HCT116 (cell line): ENCODE data around the gene F2RL1. TPM values are rescaled to one million over a fixed set of nuclear protein-coding genes. Genes with fewer than 3 reads are reported as not detected.

ENCODE experiments used
- ATAC-seq: fragments of 200-7000 bp; cut with Tn5 transposase; 2 replicates; pipeline ENCODE4 v1.9.1; 2020; ENCODE audit warnings: mild to moderate bottlenecking, moderate library complexity
- BruUV-seq: library from RNA; stranded (reverse); fragments of 400-500 nt; replicated peaks from 2 replicates; lab custom pipeline; 2021; lab: Mats Ljungman, UMichigan
- CTCF ChIA-PET: fragments of 300-600 bp; sonication (Branson Sonifier 250); formaldehyde crosslinking; loops from one replicate; lab custom pipeline; 2021; ENCODE audit warnings: antibody characterized with exemption; lab: Charles Lee
- POLR2A ChIA-PET: fragments of 300-600, 350-600 bp; sonication (Branson Sonifier 250); formaldehyde crosslinking; loops from one replicate; lab custom pipeline; 2021; ENCODE audit warnings: antibody characterized with exemption; lab: Charles Lee
- RAD21 ChIA-PET, 2 experiments: fragments of 300-600 bp; sonication (Branson Sonifier 250); formaldehyde crosslinking; loops; one replicate each; lab custom pipeline; 2023; ENCODE audit warnings: low total read pairs in 2 of 2; ENCODE audit not compliant: uncharacterized antibody in 2 of 2, unreplicated experiment in 2 of 2, low non-redundant PET in 1 of 2; lab: Charles Lee
- DNase-seq: peaks from one replicate; pipeline ENCODE4 v3.0.0-alpha.2; 2010; ENCODE audit warnings: low read depth, low spot score
- H2AFZ ChIP-seq: fragments of 200-600 bp; shearing (Covaris generic), sonication (generic); 2 replicates; pipeline ENCODE4 v1.6.1; 2017; ENCODE audit warnings: low read depth, mixed run types, mixed read lengths, antibody characterized with exemption, low read length; ENCODE audit not compliant: poor library complexity, severe bottlenecking
- H3K27ac ChIP-seq: 2 replicates; pipeline ENCODE4 v1.5.1; 2012; ENCODE audit warnings: low read depth, low read length
- H3K27me3 ChIP-seq: fragments of 200-600 bp; sonication (generic); 2 replicates; pipeline ENCODE4 v1.6.1; 2016; ENCODE audit warnings: mixed run types, low read length, mixed read lengths; ENCODE audit not compliant: insufficient read depth
- H3K36me3 ChIP-seq, 2 experiments: fragments of 200-500 bp in 1 of 2; fragments of 200-600 bp in 1 of 2; sonication (Bioruptor generic) in 1 of 2; sonication (generic) in 1 of 2; 2 replicates each; pipeline versions ENCODE4 v1.5.1 to v1.6.1; 2014 to 2016; ENCODE audit warnings: low read length in 2 of 2, inconsistent platforms in 1 of 2, mixed read lengths in 1 of 2, mixed run types in 1 of 2; ENCODE audit not compliant: insufficient read depth in 2 of 2, control insufficient read depth in 1 of 2
- H3K4me1 ChIP-seq, 2 experiments: fragments of 200-600 bp in 1 of 2; sonication (generic) in 1 of 2; 2 replicates each; pipeline versions ENCODE4 v1.5.1 to v1.6.1; 2012 to 2017; ENCODE audit warnings: low read length in 2 of 2, inconsistent platforms in 1 of 2, mild to moderate bottlenecking in 1 of 2, mixed read lengths in 1 of 2, mixed run types in 1 of 2, moderate library complexity in 1 of 2; ENCODE audit not compliant: insufficient read depth in 2 of 2, control insufficient read depth in 1 of 2
- H3K4me2 ChIP-seq: fragments of 200-600 bp; sonication (generic); 2 replicates; pipeline ENCODE4 v1.6.1; 2017; ENCODE audit warnings: mixed run types, low read length, mixed read lengths
- H3K4me3 ChIP-seq, 2 experiments: fragments of 200-600 bp in 1 of 2; sonication (generic) in 1 of 2; replicated peaks in 1 of 2; 2 replicates each; pipeline ENCODE4 v1.5.1; 2011 to 2016; ENCODE audit warnings: low read length in 2 of 2, control low read depth in 1 of 2, low read depth in 1 of 2, mild to moderate bottlenecking in 1 of 2, mixed read lengths in 1 of 2, mixed run types in 1 of 2
- H3K79me2 ChIP-seq: fragments of 200-600 bp; sonication (generic); 2 replicates; pipeline ENCODE4 v1.6.1; 2017; ENCODE audit warnings: mild to moderate bottlenecking, mixed run types, low read length, moderate library complexity, mixed read lengths; ENCODE audit not compliant: insufficient read depth
- H3K9ac ChIP-seq: fragments of 200-600 bp; sonication (generic); 2 replicates; pipeline ENCODE4 v1.6.1; 2016; ENCODE audit warnings: low read length, mixed read lengths
- H3K9me2 ChIP-seq: fragments of 200-600 bp; sonication (generic), shearing (Covaris generic); 2 replicates; pipeline ENCODE4 v1.6.1; 2017; ENCODE audit warnings: mixed run types, mild to moderate bottlenecking, moderate library complexity; ENCODE audit not compliant: insufficient read depth
- H3K9me3 ChIP-seq, 2 experiments: fragments of 200-500 bp in 1 of 2; fragments of 200-600 bp in 1 of 2; sonication (Bioruptor generic) in 1 of 2; sonication (generic) in 1 of 2; 2 replicates each; pipeline ENCODE4 v1.6.1; 2014 to 2017; ENCODE audit warnings: low read length in 2 of 2, mixed read lengths in 2 of 2, inconsistent platforms in 1 of 2, low read depth in 1 of 2, mild to moderate bottlenecking in 1 of 2, mixed run types in 1 of 2, moderate library complexity in 1 of 2; ENCODE audit not compliant: control insufficient read depth in 1 of 2, insufficient read depth in 1 of 2
- H4K20me1 ChIP-seq: fragments of 200-600 bp; sonication (generic), shearing (Covaris generic); 2 replicates; pipeline ENCODE4 v1.6.1; 2017; ENCODE audit warnings: mixed run types, mild to moderate bottlenecking, moderate library complexity; ENCODE audit not compliant: insufficient read depth
- CBX3 ChIP-seq: IDR thresholded peaks from 2 replicates; pipeline ENCODE4 v1.6.1; 2012; ENCODE audit warnings: low read depth
- FOSL1 ChIP-seq: IDR thresholded peaks from 2 replicates; pipeline ENCODE4 v1.6.1; 2012; ENCODE audit warnings: low read depth
- JUND ChIP-seq: IDR thresholded peaks from 2 replicates; pipeline ENCODE4 v1.6.1; 2012
- SIN3A ChIP-seq: IDR thresholded peaks from 2 replicates; pipeline ENCODE4 v1.6.1; 2012; ENCODE audit warnings: low read depth
- SP1 ChIP-seq: IDR thresholded peaks from 2 replicates; pipeline ENCODE4 v1.6.1; 2012; ENCODE audit warnings: low read depth
- intact Hi-C: fragments of 100-400 bp; cut with micrococcal nuclease; formaldehyde crosslinking; loops from 2 replicates; pipeline ENCODE4 v1.10.0; 2022
- total RNA-seq: library from RNA; stranded (reverse); gene quantifications from one replicate; pipeline ENCODE4 v1.2.1, GENCODE V29; 2021; ENCODE audit not compliant: unreplicated experiment

F2RL1 gene
- total RNA-seq, 1 experiment from 2014 or later = 119 TPM

GRCh38 chr5:76809141-76809540, 9.7 kb upstream of the F2RL1 start:
- Histone ChIP-seq H3K9me3 (no peaks in the 10 kb centered on the region), H3K9ac (no peak overlapping the region), H3K79me2 (no peaks in the 10 kb centered on the region), H3K27me3 (no peaks in the 10 kb centered on the region), H3K36me3 (no peaks in the 10 kb centered on the region), H3K27ac (no peak overlapping the region), H4K20me1 (no peaks in the 10 kb centered on the region), H3K4me3 (no peak overlapping the region), H2AFZ (no peak overlapping the region), H3K9me2 (no peaks in the 10 kb centered on the region), H3K4me2 (no peak overlapping the region), H3K4me1 (peaks cover 44 to 77% of the 10 kb centered on the region in 2 experiments)
- no peak for TF ChIP-seq CBX3
- CTCF ChIA-PET = no interaction called here
- POLR2A ChIA-PET = no interaction called here
- RAD21 ChIA-PET = no interaction called here
- DNase-seq = no peak
- no TSS peak for BruUV-seq
- intact Hi-C loops = no loop called here
- ATAC-seq = no peak

DNA sequence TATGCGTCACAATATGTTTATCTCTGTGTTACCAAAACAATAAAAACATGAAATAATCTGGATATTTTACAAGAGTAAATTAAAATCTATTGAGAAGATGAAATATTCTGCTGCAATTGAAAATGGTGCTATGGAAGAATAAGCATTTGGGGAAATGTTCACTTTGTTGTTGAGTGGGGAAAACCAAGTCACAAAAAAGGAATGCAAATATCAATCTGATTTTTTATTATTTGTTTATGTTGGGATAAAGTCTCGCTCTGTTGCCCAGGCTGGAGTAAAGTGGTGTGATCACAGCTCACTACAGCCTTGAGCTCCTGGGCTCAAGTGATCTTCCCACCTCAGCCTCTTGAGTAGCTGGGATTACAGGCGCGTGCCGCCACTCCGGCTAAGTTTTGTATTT, 8.6 kb upstream of the F2RL1 start:
- no peak for DNase-seq
- ChIA-PET RAD21 (no interaction called here), POLR2A (no interaction called here), CTCF (interaction anchor here (1.3 kb wide), 1 partner anchor 10 kb away, joined by 3 read pairs; no protein-coding TSS in a partner anchor)
- Histone ChIP-seq H3K79me2 (no peaks in the 10 kb centered on the region), H3K9ac (no peak overlapping the region), H3K9me2 (no peaks in the 10 kb centered on the region), H3K27me3 (no peaks in the 10 kb centered on the region), H3K4me1 (peaks cover 40 to 77% of the 10 kb centered on the region in 2 experiments), H3K4me3 (no peak overlapping the region), H3K36me3 (no peaks in the 10 kb centered on the region), H3K27ac (no peak overlapping the region), H2AFZ (peak overlapping the region; percentile 7), H4K20me1 (no peaks in the 10 kb centered on the region)
- BruUV-seq = no TSS peak
- ATAC-seq = no peak
- no peak for TF ChIP-seq SP1
- no peak for TF ChIP-seq JUND
- TF ChIP-seq SIN3A = no peak
- TF ChIP-seq FOSL1 = no peak
- TF ChIP-seq, all 23 proteins: peak for 0
- H3K4me2 ChIP-seq = no peak overlapping the region
- intact Hi-C loops = no loop called here
- no peaks in the 10 kb centered on the region for H3K9me3 ChIP-seq
